COLO668 (cell line): Measurements from ENCODE around the gene PYGB.
"Not testable (repeated sequence)": the region's sequence is repeated elsewhere in the genome, so short reads cannot be mapped to it uniquely, and the experiment has no call there.

Experiments used
- DNase-seq: peaks from one replicate; lab custom pipeline; 2025; ENCODE audit not compliant: unreplicated experiment; lab: John Stamatoyannopoulos, UW

PYGB gene

DNA sequence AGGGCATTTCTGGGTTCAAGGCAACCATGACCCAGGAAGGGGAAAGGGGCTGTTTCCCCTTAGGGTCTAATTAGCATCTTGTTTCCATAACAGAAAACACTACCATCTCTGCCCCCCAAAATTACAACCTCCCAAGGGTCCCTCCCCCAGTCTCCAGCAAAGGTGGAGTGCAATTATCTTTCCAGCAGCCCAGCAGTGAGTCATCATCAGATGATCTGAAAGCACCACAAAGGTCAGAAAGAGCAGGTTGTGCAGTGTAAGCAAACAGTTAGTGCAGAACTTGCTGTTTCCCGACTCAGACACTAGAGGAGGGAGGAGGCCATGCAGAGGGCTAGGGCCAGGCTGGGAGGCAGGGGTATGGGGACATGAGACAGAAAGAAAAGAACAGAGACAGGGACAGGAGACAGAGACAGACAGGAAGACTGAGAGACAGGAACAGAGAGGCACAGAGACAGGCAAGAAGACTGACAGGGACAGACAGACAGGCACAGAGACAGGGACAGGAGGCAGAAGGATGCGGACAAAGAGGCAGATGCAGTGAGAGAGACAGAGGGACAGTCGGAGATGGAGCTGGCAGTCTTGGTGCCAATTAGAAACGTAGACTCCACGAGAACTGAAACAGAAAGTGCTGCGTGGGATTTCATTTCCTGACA, 62.5 kb downstream of the PYGB start:
- DNase-seq, result peak; percentile 83

DNA sequence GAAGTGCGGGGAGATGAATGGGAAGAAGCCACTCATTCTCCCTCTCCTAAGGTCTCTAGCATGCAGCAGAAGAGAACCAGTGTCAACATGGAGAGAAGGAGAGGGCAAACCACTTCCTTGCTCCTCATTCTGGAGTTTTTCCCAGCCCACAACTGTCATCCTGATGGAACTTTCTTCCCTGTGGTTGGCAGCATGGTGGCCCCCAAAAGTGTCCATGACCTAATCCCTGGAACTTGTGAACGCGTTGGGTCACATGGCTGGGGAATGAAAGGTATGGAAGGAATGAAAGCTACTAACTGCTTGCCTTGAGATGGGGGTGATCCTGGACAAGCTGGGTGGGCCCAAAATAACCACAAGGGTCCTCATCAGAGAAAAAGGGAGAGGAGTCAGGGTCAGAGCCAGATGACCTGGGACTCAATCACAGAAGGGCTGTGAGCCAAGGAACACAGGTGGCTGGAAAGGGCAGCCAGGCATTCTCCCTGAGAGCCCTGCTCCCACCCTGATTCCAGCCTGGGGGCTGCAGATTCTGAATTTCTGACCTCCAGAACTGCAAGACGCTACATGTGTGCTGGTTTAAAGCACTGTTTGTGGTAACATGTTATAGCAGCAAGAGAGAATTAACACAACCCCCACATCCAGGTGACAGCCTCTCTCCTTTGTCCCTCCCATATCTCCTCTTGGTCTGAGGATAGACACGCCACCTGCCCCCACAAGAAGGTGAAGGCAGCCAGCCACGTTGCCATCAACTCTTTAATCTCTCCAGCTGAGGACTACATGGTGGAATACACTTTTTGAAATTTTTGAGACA, 63.2 kb downstream of the PYGB start:
- no peak for DNase-seq

DNA sequence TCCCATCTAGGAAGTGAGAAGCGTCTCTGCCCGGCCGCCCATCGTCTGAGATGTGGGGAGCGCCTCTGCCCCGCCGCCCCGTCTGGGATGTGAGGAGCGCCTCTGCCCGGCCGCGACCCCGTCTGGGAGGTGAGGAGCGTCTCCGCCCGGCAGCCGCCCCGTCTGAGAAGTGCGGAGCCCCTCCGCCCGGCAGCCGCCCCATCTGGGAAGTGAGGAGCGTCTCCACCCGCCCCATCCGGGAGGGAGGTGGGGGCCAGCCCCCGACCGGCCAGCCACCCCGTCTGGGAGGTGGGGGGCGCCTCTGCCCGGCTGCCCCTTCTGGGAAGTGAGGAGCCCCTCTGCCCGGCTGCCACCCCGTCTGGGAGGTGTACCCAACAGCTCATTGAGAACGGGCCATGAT, 64.8 kb downstream of the PYGB start:
- not testable (repeated sequence) for DNase-seq

DNA sequence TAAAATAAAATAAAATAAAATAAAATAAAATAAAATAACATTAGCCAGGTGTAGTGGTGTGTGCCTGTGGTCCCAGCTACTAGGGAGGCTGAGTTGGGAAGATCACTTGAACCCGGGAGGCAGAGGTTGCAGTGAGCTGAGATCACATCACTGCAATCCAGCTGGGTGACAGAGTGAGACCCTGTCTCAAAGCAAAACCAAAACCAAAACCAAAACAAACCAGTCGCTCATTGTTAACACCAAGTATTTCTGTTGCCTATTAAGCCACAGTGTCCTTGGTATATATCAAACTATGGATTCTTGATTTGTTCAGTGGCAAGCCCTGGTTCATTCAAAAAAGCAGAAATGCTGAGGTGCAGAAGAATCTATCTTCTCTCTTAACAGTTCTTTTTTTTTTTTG, 65.7 kb downstream of the PYGB start:
- no peak for DNase-seq

DNA sequence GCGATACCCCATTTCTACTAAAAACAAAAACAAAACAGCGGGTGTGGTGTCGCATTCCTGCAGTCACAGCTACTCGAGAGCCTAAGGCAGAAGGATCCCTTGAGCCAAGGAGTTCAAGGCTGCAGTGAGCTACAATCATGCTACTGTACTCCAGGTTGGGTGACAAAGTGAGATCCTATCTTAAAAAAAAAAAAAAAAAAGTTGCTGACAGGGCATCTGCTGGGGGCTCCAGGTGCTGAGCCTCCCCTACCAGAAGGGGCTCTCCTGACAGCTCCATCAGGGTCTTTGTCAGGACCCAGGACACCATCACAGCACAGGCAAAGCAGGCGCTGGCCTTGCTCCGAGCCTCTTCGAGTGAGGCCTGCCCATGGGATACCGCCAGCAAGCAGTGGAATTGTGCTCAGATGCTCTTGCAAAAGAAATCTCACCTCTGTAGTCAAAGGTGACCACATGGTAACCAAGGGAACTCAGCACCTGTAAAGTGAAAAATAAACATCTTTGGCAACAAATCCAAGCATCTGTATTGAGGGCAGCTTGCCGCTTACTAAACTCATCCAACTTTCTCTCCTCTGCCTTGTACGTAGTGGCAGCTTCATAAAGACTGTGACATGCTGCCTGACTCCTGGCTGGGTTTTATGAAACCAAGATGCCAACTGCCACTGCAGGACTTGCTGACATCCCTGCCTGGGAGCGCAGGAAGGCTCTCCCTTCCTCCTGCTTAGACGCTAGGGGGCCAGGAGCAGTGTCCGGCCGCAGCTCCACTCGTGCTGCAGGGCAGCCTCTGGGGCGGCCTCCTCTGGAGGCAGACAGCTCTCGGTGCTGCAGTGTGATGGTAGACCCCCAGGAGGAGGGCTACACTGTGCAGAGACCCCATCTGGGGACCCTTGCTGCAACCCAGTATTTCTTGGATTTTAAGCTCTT, 66.9 kb downstream of the PYGB start:
- no peak for DNase-seq

DNA sequence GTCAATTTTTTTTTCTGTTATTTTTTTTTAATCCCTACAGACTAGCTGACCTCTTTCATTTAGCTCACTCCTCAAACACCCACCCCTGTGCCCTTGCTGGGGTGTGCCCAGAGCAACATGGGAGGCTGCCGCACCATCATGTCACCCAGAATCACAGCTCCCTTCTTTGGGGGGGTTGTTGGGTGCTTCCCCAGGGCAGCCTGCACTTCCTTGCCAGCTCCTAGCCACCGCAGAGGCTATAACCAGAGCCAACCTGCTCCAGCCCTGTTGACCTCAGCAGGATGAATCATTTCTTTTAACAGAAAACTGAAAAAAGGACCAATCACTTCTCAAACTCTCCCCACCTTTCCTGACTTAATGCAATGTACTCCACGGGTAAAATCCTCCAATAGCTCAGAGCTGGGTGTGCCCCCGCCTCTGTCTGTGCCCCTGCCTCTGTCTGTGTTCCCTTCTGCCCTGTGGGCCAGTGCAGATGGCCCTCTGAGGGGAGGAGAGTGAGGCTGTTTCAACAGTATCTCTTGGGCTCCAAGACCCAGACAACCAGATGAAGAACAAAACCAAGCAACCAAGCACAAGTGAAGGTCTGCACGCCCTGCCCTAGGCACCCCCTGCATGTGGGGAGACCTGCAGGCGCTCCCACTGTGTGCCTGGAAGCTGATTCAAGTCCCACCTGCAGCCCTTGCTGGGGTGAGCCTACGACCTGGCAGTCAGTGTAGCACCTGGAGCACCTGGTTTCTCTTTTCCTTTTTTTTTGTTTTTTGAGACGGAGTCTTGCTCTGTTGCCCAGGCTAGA, 67.7 kb downstream of the PYGB start:
- DNase-seq, result no peak

DNA sequence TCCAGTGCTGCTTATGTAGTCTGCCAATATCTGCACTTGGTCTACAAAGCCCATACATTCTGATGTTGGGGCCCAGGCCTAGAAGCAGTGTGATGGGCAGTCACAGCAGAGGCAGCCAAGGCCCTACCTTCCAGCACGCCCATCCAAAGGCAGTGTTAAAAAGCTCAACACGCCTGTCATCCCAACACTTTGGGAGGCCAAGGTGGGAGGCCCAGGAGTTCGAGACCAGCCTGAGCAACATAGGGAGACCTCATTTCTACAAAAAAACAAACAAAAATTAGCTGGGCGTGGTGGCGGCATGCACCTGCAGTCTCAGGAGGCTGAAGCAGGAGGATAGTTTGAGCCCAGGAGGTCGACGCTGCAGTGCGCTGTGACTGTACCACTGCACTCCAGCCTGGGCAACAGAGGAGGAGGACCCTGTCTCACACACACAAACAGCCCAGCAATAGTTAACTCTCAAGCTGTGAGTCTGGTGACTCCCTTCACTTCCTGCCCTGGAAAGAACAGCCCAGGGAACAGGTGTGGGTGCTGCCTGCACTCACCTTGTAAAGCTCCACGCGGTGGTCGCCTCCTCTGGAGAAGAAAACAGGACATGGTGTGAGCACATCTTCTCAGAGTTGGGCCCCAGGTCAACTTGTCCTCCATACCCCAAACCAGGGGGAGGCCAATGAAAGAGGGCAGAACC, 68.8 kb downstream of the PYGB start:
- no peak for DNase-seq

DNA sequence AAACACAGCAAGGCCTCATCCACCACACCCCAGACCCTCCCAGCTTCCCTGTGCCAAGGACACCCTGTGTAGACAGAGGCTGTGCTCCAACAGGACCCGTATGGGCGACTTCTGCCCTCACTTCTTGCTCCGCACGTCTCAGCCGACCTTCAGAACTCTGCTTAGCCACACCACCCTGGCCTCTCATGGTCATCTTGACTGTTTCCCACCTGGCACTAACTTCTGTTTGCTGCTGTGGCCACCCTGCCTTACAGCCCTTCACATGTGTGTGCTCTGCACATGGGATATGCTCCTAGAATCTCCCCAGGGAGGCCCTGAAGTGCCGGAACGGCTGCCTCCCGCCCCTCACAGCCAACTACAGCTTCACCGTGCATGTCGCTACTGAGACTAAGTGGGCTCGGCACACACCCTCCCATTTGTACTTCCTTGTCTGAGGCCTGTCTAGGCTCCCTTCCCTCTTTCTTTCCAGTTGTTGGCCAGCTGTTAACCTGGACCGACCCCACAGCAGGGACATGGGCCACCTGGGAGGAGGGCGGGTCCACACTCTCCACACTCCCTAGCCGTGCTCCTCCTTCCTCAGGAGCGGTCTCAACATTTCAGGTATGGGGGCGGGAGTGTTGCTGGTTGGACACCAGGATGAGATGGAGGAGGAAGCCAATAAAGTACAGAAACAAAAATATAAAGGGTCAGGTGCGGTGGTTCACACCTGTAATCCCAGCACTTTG, 69.6 kb downstream of the PYGB start:
- DNase-seq, result no peak

DNA sequence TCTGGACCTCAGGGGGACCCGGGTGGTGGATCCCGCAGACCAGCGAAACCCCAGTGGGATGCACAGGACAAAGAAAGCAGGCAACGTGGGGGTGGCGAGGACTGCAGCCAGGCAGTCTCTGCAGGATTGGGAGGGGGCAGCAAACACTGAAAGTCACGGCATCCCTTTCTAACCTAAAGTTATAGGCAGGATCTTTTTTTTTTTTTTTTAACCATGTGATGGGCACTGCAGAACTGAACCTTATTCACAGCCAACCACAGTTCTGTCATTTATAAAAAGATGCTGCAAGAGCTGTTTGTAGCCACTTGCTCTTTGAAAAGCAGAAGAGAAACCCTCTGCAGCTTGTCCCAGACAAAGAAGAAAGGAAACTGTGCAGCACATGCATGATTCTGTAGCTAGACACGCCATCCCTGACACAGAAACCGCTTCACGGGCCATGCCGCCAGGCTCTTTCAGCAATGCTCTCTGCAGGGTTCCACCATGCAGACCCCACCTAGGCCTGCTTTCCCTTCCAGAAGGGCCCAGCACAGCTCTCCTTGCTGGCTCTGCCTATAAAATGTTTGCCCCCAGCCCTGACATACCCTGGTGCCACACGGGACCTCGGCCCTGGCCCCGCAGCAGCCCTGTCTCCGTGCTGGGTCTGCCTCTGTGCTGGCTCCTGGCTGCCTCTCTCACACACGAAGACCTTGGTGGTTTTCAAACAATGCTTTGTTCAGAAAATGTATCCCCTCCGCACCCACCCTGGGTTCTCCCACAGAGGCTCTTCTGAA, 70.8 kb downstream of the PYGB start:
- DNase-seq, result no peak

DNA sequence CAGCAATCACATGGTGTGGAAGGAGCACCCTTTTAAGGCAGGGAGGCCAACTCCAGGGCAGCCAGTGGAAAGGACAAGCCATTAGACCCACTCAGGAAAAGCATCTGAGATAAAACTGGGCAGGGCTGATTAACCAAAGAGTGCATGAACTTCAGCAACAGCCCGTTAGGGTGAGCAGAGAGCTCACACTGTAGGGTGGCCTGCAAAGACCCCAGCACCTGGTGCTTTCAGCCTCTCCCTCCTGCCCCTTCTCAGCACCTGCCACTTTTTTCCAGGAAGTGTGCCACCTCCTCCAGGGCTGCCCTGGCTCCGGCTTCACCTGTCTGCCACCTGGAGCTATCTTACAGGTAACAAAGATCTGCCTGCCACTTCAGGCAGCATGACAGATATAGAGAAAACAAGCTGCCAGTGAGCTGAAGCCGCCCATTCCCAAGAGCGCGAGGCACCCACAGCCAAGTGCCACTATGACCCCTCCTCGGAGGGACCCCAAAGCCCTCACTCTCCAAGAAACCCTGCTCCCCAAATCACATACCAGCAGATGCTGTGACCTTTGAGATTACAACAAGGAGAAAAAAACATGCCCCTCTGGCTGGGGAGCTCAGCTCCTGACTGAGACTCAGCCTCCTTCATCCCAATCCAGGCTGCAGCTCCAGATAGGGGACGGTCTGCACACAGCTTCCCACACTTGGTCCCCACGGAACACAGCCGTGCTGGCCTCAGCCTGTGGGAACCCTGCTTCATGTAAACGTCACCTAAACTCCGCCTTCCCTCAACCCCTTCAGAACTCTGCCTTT, 71.6 kb downstream of the PYGB start:
- peak; percentile 88 for DNase-seq

DNA sequence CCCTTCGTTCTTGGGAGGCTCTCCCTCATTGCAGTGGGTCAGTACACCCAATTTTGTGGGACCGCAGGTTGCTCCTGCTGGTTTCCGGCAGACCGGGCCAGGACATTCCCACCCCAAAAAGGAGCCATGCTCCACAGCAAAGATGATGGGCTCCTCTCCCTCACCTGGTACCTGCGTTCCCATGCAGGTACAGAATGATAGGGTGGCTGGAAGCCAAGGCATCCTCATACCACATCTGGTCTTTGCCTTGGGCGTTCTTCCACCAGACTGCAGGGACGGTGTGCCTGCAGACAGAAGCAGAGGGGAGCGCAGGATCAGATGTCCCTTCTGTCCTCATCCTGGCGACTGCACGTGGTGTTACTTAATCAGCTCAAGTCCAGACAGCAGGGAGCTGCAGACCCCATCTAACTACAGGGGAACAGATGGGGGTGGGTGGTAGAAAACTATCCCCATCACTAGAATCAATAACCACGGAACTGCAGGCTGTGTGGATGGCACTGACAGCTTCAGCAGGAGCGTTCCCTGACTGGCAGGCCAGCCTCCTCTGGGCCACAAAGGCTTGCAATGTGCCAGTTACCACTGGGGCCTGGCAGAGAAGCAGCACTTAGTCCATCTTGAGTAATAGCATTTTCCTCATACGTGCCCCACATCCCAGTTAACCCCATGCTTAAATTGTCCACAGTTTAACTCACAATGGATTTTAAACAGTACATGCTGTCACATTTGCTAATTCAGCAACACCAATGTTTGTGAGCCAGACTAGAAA, 72.3 kb downstream of the PYGB start:
- no peak for DNase-seq

DNA sequence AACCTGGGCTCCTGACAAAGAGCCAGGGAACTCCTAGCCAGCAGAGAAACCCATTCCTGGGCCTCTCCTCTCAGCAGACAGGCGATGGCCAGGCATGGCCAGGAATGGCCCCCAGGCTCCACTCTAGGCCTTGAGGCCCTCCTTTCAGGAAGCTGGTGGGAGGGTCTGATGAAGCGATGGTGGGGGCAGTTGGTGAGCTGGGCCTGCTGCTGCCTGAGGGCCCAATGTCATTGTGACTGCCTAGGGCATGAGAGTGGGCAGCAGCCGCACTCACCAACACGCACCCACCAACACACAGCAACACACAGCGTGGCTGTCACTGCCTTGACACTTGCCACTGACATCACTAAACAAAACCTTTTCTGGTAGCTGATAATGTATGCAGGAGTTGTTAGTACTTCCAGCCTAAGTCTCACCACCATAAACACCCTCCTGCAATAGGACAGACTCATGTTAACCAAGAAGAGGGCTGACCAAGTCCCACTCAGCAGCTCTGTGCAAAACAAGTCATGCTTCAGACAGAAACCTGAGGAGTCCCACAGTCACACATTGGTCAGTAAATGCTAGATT, 73.5 kb downstream of the PYGB start:
- DNase-seq, result no peak

DNA sequence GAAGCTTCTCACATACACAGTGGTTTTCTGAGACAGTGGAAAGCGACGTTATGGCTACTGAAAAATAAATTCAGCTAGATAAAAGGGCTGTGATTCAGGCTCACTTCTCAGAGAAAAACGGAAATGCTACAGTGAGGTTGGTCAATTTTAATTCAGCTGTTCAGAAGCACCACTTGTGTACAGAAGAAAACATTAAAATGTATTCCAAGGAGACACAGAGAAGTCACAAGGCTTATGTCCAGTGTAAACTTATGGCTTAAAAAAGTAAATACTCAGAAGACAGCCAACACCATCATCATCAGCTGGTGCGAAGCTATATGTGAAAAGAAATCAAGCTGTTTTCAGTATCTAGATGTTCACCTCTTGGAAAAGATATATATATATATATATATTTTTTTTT, 74.1 kb downstream of the PYGB start:
- no peak for DNase-seq

DNA sequence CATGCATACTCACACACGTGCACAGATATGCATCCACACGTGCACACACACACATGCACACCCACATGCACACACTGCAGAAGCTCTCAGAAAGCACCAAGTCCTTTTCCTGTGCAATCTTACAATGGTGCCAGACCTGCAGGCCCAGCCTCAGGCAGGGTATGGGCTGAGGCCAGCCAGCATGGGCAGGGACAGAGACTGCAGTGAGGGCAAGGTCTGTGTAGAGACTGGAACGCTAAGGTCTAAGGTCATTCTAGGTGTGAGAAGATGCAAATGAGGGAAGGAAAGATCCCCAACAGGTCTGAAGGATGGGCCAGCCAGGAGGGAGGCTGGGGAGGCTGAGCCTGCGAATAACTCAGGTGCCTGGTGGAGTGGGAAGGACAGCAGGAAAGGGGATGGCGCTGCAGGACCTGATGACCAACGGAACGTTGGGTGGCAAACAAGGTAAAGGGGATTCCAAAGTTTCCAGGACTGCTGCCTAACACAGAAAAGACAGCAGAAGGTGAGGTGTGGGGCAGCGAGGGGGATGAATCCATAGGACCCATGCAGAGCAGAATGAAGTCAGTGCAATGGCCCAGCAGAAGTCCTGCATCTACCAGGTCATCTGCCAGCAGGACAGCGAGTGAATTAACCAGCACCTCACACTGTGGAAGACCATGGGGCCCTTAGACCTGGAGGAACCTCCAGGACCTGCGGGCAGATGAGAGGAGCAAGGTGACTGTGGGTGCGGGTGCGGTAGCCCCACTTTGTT, 75.8 kb downstream of the PYGB start:
- DNase-seq, result no peak

DNA sequence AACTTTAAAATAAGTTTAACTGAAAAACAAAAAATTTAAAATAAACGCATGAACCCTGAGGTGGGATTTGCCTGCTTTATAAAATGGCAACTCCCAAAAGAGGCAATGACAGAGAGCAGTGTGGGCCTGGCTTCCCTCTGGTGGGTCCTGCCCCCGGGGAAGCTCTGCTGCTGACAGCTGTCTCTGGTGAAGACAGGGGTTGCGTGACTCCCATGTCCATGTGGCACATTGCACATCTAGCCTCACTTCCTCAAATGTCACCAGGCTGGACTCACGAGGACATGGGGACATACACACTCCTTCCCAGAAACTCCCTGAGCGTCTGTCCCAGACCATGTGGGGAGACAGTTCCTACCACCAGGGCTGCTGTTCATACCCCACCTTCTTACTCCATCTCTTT, 76.5 kb downstream of the PYGB start:
- no peak for DNase-seq

DNA sequence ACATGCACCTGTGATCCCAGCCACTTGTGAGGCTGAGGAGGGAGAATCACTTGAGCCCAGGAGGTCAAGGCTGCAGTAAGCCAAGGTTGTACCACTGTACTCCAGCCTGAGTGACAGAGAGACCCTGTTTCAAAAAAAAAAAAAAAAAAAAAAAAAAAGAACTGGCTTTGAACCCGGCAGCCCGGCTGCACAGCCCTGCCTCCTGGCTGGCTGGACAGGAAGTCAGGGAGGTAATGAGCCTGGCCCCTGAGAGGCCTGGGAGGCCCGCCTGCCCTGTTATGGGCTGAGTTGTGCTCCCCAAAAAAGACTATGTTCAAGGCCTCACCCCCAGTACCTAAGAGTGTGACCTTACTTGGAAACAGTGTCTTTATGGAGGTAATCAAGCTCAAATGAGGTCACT, 77.2 kb downstream of the PYGB start:
- no peak for DNase-seq
